GM12878 (cell line): Measurements from ENCODE around the gene COMMD3. TPM values are rescaled to one million over a fixed set of nuclear protein-coding genes. Genes with fewer than 3 reads are reported as not detected.

ENCODE experiments used
- ATAC-seq: fragments of 200-7000 bp; cut with Tn5 transposase; 3 replicates; pipeline ENCODE4 v1.9.1; 2020; ENCODE audit warnings: mild to moderate bottlenecking, moderate library complexity
- BruUV-seq: library from RNA; stranded (reverse); fragments of 400-500 nt; replicated peaks from 2 replicates; lab custom pipeline; 2021; lab: Mats Ljungman, UMichigan
- CTCF ChIA-PET: fragments of 300-600 bp; sonication (Branson Sonifier 250); formaldehyde crosslinking; extraction: SDS; loops from one replicate; lab custom pipeline; 2021; ENCODE audit warnings: inconsistent platforms; lab: Yijun Ruan, JAX
- POLR2A ChIA-PET: fragments of 350-600 bp; formaldehyde crosslinking; extraction: SDS; loops from one replicate; lab custom pipeline; 2021; ENCODE audit warnings: inconsistent platforms; lab: Charles Lee
- RAD21 ChIA-PET: fragments of 300-600 bp; sonication (Branson Sonifier 250); formaldehyde crosslinking; loops from one replicate; lab custom pipeline; 2023; ENCODE audit warnings: antibody characterized with exemption; ENCODE audit not compliant: unreplicated experiment; lab: Charles Lee
- SMC1A ChIA-PET: fragments of 300-600 bp; sonication (Branson Sonifier 250); formaldehyde crosslinking; loops from one replicate; lab custom pipeline; 2023; ENCODE audit not compliant: unreplicated experiment, uncharacterized antibody; lab: Charles Lee
- DNase-seq: peaks from one replicate; pipeline ENCODE4 v3.0.0-alpha.2; 2011; ENCODE audit warnings: low read depth, low spot score
- FAIRE-seq: peaks from 3 replicates; lab custom pipeline; 2011; peaks lifted over from hg19 to GRCh38; lab: Jason Lieb, UNC
- H2AFZ ChIP-seq: 2 replicates; pipeline ENCODE4 v1.6.0; 2011; ENCODE audit warnings: low read depth, low read length, control low read depth; ENCODE audit not compliant: control insufficient read depth
- H3K27ac ChIP-seq: 2 replicates; pipeline ENCODE4 v1.5.1; 2011; ENCODE audit warnings: control low read depth; ENCODE audit not compliant: control insufficient read depth, insufficient read depth
- H3K27me3 ChIP-seq, 2 experiments: replicated peaks in 1 of 2; 2 replicates each; pipeline versions ENCODE4 v1.6.0 to v1.6.1; 2011; ENCODE audit warnings: low read length in 1 of 2; ENCODE audit not compliant: control insufficient read depth in 2 of 2, insufficient read depth in 2 of 2
- H3K36me3 ChIP-seq, 2 experiments: 2 replicates each; pipeline ENCODE4 v1.5.1; 2011; ENCODE audit warnings: low read length in 1 of 2; ENCODE audit not compliant: control insufficient read depth in 2 of 2, insufficient read depth in 2 of 2
- H3K4me1 ChIP-seq: 2 replicates; pipeline ENCODE4 v1.6.1; 2011; ENCODE audit warnings: mild to moderate bottlenecking, low read length, moderate library complexity, mixed read lengths; ENCODE audit not compliant: control insufficient read depth, insufficient read depth
- H3K4me2 ChIP-seq: 2 replicates; pipeline ENCODE4 v1.6.0; 2011; ENCODE audit warnings: control low read depth; ENCODE audit not compliant: control insufficient read depth, insufficient read depth
- H3K4me3 ChIP-seq: fragments of 200-600 bp; sonication (generic); 2 replicates; pipeline ENCODE4 v1.5.1; 2016
- H3K79me2 ChIP-seq: 2 replicates; pipeline ENCODE4 v1.6.0; 2011; ENCODE audit warnings: low read length; ENCODE audit not compliant: control insufficient read depth, insufficient read depth
- H3K9ac ChIP-seq: 2 replicates; pipeline ENCODE4 v1.8.0; 2011; ENCODE audit warnings: low read length, control low read depth, mixed read lengths; ENCODE audit not compliant: control insufficient read depth, insufficient read depth
- H3K9me3 ChIP-seq: replicated peaks from 3 replicates; pipeline ENCODE4 v1.5.1; 2011; ENCODE audit warnings: mild to moderate bottlenecking, low read length; ENCODE audit not compliant: control insufficient read depth, insufficient read depth
- H4K20me1 ChIP-seq: 2 replicates; pipeline ENCODE4 v1.6.0; 2011; ENCODE audit not compliant: control insufficient read depth, insufficient read depth
- ATF2 ChIP-seq: IDR thresholded peaks from 2 replicates; pipeline ENCODE4 v1.6.1; 2012; ENCODE audit warnings: low read length, inconsistent platforms
- EGR1 ChIP-seq, 2 experiments: IDR thresholded peaks; 1 replicate in 1 of 2; 2 replicates in 1 of 2; pipeline ENCODE4 v1.6.1; 2011 to 2012; ENCODE audit warnings: low read depth in 2 of 2, low read length in 2 of 2, borderline replicate concordance in 1 of 2, mild to moderate bottlenecking in 1 of 2, moderate library complexity in 1 of 2
- HDAC2 ChIP-seq: fragments of 200-600 bp; sonication (generic); IDR thresholded peaks from 2 replicates; pipeline ENCODE4 v1.6.1; 2017
- HDGF ChIP-seq: fragments of 450-650 bp; IDR thresholded peaks from 2 replicates; pipeline ENCODE4 v1.6.1; 2016; ENCODE audit warnings: antibody characterized with exemption
- MEF2A ChIP-seq: IDR thresholded peaks from 2 replicates; pipeline ENCODE4 v1.6.1; 2011; ENCODE audit warnings: low read depth, mild to moderate bottlenecking, low read length, moderate library complexity; ENCODE audit not compliant: insufficient read depth
- NKRF ChIP-seq: fragments of 450-650 bp; conservative IDR thresholded peaks from 2 replicates; pipeline ENCODE4 v1.6.1; 2017; ENCODE audit warnings: mild to moderate bottlenecking, moderate library complexity
- TAF1 ChIP-seq: IDR thresholded peaks from 2 replicates; pipeline ENCODE4 v1.6.1; 2011; ENCODE audit warnings: mild to moderate bottlenecking, low read depth, low read length, borderline replicate concordance
- TCF7 ChIP-seq: IDR thresholded peaks from 2 replicates; pipeline ENCODE4 v1.6.1; 2014; ENCODE audit warnings: antibody characterized with exemption, borderline replicate concordance
- ZNF207 ChIP-seq: fragments of 450-650 bp; IDR thresholded peaks from 2 replicates; pipeline ENCODE4 v1.6.1; 2014; ENCODE audit warnings: antibody characterized with exemption, mild to moderate bottlenecking, borderline replicate concordance
- ZNF384 ChIP-seq: IDR thresholded peaks from 2 replicates; pipeline ENCODE4 v1.6.1; 2012; ENCODE audit warnings: low read depth, mild to moderate bottlenecking, low read length, improper control_type of control experiment, borderline replicate concordance
- ZNF622 ChIP-seq: fragments of 450-650 bp; IDR thresholded peaks from 2 replicates; pipeline ENCODE4 v1.6.1; 2017; ENCODE audit warnings: mild to moderate bottlenecking, inconsistent platforms
- WGBS: methylation state at CpG from one replicate; pipeline ENCODE4 v1.1.6; 2016; ENCODE audit warnings: low lambda C conversion rate; ENCODE audit not compliant: insufficient replicate concordance, insufficient coverage; ENCODE audit errors: missing lambda C conversion rate; 5-methylcytosine and 5-hydroxymethylcytosine counted together
- in situ Hi-C: fragments of 300-500 bp; cut with MboI; formaldehyde crosslinking; loops from 9 replicates; pipeline ENCODE4 v1.14.3; 2018; ENCODE audit warnings: mixed read lengths
- intact Hi-C: fragments of 100-400 bp; cut with micrococcal nuclease; formaldehyde crosslinking; loops from one replicate; pipeline ENCODE4 v1.14.2; 2022; ENCODE audit not compliant: unreplicated experiment
- polyA plus RNA-seq, 11 experiments: library from polyadenylated mRNA; depleted of rRNA in 4 of 11; unstranded in 6 of 11; stranded (reverse) in 5 of 11; fragments of >200 nt; fragmentation: Nextera tagmentation in 4 of 11; fragmentation: Illumina TruSeq in 1 of 11; extraction: Ambion mirVana in 4 of 11; extraction: Trizol in 1 of 11; gene quantifications; 1 replicate in 1 of 11; 2 replicates in 10 of 11; pipeline versions ENCODE4 v1.2.1 to v1.2.3, GENCODE V29; 2011 to 2016; ENCODE audit warnings: inconsistent platforms in 2 of 11, missing spikeins in 2 of 11, low read depth in 1 of 11
- total RNA-seq, 4 experiments: library from RNA; depleted of rRNA in 3 of 4; stranded (reverse); fragments of >200 nt in 3 of 4; fragmentation: Illumina TruSeq in 1 of 4; extraction: Trizol in 1 of 4; gene quantifications; 2 replicates each; pipeline versions ENCODE4 v1.2.1 to v1.2.3, GENCODE V29; 2013 to 2021
- TF ChIP-seq, protein P1 (sequence below): fragments of 150-350 bp; IDR thresholded peaks from 2 replicates; pipeline ENCODE4 v1.6.1; 2016; ENCODE audit warnings: low read depth, low read length

Gene COMMD3
- total and polyA plus RNA-seq, 10 of the 15 experiments (the other 5 are each of a cell fraction or from before 2014, with no cell fraction given) = 64.5 to 248 (median 84.4) TPM

- ChIA-PET RAD21 (interaction anchor here (0.7 to 2.7 kb wide), 7 partner anchors 8 to 323 kb away, joined by 3 to 16 read pairs (median 5); no protein-coding TSS in a partner anchor), CTCF (interaction anchor here (0.6 to 1.3 kb wide), 4 partner anchors 23 to 677 kb away, joined by 3 to 4 read pairs (median 3); no protein-coding TSS in a partner anchor), SMC1A (interaction anchor here (0.7 to 2.7 kb wide), 7 partner anchors 22 to 325 kb away, joined by 3 to 9 read pairs (median 4); partner anchors contain the start of genes DNAJC1 and SPAG6), POLR2A (interaction anchor here (1.8 to 2.7 kb wide), 3 partner anchors 23 to 314 kb away, joined by 10 to 15 read pairs (median 11); partner anchors contain the start of gene DNAJC1)
- Histone ChIP-seq H3K4me2 (peak overlapping the region; percentile 75), H3K9me3 (peaks cover 1% of the 10 kb centered on the region; the same call in 2 of the 3 replicates), H3K4me1 (peaks cover 18% of the 10 kb centered on the region), H3K4me3 (peak overlapping the region; percentile 95), H3K79me2 (peaks cover 15% of the 10 kb centered on the region), H4K20me1 (no peaks in the 10 kb centered on the region), H2AFZ (peak overlapping the region; percentile 96), H3K9ac (peak overlapping the region; percentile 83), H3K27me3 (no peaks in the 10 kb centered on the region; a peak in 1 of 4 replicates), H3K36me3 (no peaks in the 10 kb centered on the region; a peak in 1 of 4 replicates), H3K27ac (peak overlapping the region; percentile 89)
- FAIRE-seq (peak; percentile 97), ATAC-seq (peak; percentile 59), DNase-seq (peak; percentile 32)
- in situ Hi-C loops = loop anchor here (5.0 kb wide), 2 partner anchors 310 to 790 kb away; partner anchors contain the start of gene SKIDA1
- BruUV-seq = no TSS peak
- TF ChIP-seq, protein P1, sequence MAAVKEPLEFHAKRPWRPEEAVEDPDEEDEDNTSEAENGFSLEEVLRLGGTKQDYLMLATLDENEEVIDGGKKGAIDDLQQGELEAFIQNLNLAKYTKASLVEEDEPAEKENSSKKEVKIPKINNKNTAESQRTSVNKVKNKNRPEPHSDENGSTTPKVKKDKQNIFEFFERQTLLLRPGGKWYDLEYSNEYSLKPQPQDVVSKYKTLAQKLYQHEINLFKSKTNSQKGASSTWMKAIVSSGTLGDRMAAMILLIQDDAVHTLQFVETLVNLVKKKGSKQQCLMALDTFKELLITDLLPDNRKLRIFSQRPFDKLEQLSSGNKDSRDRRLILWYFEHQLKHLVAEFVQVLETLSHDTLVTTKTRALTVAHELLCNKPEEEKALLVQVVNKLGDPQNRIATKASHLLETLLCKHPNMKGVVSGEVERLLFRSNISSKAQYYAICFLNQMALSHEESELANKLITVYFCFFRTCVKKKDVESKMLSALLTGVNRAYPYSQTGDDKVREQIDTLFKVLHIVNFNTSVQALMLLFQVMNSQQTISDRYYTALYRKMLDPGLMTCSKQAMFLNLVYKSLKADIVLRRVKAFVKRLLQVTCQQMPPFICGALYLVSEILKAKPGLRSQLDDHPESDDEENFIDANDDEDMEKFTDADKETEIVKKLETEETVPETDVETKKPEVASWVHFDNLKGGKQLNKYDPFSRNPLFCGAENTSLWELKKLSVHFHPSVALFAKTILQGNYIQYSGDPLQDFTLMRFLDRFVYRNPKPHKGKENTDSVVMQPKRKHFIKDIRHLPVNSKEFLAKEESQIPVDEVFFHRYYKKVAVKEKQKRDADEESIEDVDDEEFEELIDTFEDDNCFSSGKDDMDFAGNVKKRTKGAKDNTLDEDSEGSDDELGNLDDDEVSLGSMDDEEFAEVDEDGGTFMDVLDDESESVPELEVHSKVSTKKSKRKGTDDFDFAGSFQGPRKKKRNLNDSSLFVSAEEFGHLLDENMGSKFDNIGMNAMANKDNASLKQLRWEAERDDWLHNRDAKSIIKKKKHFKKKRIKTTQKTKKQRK = no peak
- 0 out of 2 replicates have a peak, but pooled peaks have one; percentile 5 for TF ChIP-seq NKRF
- TF ChIP-seq ZNF207 = no peak
- TF ChIP-seq ZNF384 = no peak
- no peak for TF ChIP-seq EGR1 (IDR thresholded peaks at IDR 0.05; ENCODE audit: borderline replicate concordance in 1 of 2, low read depth in 2 of 2, low read length in 2 of 2)
- TF ChIP-seq HDGF = no peak
- no peak for TF ChIP-seq ZNF622
- TF ChIP-seq HDAC2 = no peak
- peak; percentile 18; the same call in 1 of the 2 replicates for TF ChIP-seq TAF1
- TF ChIP-seq MEF2A = 0 out of 2 replicates have a peak, but pooled peaks have one; percentile 29
- TF ChIP-seq TCF7 = no peak
- TF ChIP-seq ATF2 = 0 out of 2 replicates have a peak, but pooled peaks have one; percentile 23
- intact Hi-C loops = loop anchor here (2.0 to 10.0 kb wide), 6 partner anchors 65 to 822 kb away; partner anchors contain the start of gene PIP4K2A
- under 1% methylated on average over 9 of the region's 9 CpGs for WGBS
Measured at GRCh38 chr10:22317076-22317370, 835 bp downstream of the COMMD3 start.
